NCI-H2227 (cell line): ENCODE measurements around the gene EDN2.

ENCODE experiments used
- DNase-seq: peaks from one replicate; lab custom pipeline; 2025; ENCODE audit not compliant: unreplicated experiment; lab: John Stamatoyannopoulos, UW

Gene EDN2

DNA sequence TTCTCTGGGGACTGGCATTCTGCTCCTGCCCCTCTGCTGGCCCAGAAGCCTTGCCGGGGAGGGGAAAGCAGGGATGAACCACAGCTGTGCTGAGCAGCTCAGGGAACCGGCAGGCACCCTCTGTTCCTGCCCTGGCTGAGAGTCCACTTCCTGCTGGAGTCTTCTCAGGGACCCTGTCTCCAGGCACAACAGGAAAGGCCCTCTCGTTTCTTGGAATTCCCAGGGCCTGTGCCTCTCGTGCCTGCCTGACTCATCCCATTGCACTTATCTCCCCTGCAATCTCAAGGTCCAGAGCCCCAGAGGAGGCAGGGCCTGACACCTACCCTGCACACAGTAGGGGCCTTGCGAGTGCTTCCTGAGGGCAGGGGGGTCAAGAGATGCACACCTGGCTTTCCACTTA, 1.1 kb upstream of the EDN2 start:
- no peak for DNase-seq

DNA sequence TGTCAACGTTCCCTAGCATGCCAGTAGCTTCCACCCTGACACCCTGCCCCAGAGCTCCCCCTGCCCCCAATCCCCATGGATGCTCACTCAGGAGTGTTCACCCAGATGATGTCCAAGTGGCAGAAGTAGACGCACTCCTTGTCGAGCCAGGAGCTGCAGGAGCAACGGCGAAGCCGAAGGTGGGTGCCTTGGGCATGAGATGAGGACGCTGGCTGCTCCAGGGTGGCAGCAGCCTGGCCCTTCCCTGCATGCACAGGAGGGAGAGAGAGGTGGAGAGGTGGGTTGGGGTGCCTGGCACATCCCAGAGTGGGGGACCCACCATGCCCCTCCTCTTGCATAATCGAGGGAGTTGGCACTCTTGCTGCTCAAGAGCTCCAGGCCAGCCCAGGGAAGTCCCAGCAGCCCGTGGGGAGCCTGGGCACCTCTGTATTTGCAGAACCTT, 502 bp downstream of the EDN2 start:
- no peak for DNase-seq

DNA sequence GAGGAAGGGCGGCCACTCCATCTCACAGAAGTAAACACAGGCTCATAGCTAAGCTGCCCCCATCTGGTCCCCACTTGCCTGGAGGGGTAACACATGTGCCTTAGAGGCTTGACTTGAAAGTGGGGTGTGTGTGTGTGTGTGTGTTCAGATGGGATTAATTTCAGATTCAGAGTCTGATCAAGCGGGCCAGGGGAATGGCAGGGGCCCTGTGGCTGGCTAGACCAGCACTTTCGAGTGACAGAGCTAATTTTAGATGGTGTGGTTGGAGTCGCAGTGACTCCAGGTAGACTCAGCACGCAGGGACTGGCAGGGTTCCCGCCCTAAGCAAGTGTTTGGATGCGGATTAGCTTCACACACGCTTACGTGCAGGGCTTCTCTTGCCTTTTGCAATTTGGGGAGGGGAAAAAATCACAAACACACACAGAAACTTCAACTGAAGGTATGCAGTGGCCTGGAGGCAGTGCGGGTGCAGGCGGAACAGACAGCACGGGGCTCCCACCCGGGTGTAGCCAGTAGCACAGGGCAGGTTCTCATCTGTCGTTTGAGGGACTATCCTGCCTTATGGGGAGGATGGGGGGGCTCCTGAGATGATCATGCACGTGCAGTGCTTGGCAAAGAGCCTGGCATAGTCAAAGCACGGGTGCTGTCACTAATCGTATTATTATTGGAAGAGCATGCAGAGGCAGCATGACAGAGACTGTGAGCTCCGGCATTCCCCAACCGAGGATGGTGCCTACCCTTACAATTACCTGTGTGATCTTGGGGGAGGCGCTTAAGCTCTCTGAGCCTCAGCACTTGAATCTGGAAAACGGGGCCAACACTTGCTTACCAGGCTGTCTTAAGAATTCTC, 1.3 kb downstream of the EDN2 start:
- no peak for DNase-seq

DNA sequence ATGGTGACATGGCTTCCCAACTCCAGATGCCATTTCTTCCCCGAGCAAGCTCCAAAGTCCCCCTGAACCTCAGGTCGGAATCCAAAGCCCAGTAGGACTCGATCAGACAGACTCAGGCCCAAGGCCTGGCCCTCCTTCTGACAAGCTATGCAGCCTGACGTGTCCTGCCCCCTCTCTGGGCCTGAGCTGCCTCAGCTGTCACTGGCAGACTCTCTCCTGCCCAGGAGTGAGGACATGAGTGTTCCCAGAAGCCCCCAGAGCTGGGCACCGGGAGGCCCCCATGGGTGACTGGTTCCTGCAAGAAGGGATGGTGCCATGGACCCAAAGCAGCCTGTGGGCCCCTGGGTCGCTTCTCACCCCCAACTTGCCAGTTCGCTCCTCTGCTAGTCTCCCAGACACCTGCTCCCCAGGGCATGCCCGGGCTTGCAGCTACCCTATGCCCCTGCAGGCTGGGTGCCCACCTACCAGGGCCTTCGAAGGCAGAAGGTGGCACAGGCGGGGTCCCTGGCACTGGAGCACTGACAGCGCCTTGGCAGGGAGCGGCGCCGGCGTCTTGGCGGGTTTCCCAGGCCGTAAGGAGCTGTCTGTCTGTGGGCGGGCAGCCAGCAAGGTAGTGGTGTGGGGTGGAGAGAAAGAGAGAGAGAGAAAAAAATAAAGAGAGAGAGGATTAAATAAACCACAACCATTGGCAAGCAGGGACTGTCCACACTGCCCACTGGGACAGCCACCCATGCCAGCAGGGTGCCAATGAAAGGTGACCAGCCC, 2.3 kb downstream of the EDN2 start:
- peak; percentile 16 for DNase-seq

DNA sequence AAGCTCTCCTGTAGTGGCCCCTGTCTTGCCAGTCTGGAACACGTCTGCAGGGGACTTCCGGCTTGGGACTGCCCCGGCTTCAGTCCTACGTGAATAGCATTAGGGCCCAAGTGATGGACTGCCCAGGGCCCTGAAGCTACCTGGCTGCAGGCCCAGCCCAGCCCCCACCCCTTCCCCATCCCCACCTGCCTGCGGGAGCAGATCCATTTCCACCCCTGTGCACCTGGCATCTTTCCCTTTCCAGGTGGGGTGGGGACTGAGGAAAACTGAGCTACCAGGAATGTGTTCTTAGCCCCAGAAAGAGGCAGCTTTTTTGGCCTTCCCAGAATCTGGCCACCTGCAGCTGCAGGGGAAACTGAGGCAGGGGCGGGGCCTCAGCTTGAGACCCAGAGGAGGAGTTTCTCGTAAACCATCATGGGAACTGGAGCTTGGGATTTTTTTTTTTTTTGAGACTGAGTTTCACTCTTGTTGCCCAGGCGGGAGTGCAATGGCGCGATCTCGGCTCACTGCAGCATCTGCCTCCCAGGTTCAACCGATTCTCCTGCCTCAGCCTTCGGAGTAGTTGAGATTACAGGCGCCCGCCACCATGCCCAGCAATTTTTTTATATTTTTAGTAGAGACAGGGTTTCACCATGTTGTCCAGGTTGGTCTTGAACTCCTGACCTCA, 3.2 kb downstream of the EDN2 start:
- DNase-seq, result no peak

DNA sequence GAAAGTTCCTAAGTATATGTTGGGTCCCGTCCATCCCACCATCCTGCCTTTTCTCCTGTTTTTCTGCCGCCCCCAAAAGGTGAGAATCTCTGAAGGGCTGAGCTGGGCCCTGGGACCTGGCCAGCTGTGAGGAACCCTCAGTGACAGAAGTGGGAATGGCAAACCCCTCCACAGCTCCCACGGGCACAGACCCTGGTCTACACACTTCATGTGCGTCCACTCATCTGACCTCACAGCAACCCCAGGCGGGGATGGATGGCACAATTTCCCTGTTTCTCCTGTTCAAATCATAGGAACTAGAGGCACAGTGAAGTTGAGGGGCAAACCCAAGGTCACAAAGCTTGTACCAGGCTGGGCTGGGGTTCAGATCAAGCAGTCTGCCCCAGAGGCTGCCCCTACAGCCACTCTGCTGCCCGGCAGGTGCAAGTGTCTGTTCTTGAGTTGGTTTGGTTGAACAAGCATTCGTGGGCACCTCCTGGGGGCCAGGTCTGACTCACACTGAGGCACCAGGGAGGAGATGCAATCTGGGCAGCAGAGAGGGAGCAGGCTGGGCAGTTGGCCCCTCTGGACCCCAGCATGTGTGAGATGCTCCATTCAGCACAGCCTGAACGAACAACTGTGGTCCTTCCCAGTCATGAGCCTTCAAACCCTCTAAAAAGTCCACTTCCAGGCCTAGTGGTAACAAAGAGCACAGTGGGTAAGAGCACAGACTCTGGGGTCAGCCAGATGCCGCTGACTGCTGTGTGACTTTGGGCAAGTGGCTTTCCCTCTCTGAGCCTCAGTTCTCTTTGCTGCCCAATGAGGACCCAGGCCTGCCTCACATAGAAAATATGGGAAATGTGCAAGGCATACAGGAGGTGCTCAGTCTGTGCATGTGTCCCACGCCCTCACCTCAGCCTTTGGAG, 4.0 kb downstream of the EDN2 start:
- DNase-seq, result no peak

DNA sequence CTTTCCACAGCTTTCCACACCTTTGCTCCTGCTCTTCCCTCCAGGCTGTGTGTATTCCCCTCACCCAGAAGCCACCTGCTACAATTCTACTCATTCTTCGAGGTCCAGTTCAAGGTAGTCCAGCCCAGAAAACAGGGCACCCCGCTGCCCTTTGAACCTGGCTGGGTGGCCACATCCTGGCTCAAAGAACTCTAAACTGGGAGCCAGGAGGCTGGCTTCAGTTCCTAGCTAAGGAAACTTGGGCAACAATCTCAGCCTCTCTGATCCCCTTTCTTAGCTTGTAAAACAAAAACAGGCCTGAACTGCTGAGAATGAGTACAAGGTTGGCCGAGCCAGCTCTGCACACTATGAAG, 4.7 kb downstream of the EDN2 start:
- DNase-seq, result no peak

DNA sequence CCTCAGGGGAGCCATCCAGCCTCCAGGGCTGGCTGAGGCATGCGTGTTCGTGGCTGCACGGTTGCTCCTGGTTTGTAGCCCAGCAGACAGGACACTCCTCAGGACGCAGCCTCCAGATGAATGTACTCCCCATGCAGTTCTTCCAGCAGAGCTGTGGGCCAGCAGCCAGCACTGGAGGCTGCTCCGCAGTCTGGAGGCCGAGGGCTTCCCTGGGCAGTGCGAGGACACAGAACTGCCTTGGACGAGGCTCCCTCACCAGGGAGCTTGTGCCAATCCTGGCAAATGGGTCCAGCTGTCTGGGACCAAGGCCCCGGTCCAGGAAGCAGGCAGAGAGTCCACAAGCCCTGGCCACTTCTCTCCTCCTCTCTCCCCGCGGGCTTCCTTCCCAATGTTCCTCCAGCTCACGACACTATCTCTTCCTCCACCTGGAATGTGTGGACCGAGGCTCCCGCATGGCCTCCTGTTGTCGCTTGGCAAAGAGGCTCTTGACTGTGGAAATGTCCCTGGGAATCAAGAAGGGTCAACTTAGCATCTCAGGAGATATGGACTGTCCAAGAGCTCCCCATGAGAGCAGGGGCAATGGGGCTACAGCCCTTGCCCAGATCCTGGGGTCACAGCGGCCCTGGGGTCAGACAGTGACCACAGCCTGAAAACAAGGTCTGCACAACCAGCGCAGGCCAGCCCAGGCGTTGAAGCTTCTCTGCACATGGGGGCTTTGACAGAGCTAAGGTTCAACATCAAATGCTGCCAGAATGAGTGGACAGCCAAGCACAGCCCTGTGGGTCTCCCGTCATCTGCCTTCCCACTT, 5.3 kb downstream of the EDN2 start:
- DNase-seq, result no peak

DNA sequence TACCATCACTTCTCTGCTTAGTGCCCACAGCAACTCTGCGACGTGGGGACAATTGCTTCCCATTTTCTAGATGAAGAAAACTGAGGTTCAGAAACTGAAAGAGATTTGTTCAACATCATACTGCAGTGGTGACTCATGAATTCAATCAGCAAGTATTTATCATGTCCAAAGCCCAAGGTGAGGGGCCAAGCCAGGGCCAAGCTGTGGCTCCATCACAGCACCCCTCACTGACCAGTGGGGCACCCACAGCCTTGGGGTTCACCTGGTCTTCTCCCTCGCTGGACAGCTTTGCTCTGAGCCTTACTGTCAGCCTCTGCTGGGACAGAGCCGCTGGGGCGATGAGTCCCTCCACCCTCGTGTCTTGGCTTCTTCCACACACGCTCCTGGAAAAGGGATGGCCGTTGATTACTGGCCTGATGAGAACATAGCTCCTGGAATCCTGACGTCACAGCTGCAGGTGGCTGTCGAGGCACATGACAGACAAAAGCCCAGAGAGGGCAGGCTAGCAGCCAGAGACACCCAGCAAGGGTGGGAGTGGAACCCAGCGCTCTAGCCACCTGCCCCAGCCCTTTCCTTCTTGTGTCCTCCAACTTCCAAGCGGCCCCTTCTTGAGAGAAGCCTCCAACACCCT, 6.2 kb downstream of the EDN2 start:
- no peak for DNase-seq

DNA sequence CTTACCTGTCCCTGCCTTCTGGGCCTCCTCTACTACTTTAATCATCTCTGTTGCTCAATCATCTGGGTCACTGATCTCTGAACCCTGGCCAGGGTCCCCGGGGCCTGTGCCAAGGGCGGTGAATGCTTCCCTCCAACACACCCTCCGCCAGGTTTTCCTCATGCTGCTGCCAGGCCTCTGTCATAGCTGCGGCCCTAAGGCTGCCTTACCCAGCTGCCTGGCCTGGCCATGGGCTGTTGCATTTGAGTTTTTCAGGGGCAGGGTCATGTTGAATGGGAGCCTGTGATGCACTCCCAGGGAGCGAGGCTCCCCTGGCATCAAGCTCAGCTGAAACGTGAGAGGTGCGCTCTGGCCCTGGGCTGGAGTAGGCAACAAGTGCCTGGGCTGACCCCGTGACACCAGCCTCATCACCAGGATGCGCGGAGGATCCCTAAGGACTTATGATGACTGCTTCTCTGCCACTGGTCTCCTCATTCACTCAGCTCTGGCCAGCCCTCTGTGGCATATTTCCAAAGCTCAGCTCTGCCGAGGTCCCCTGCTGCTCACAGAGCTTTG, 7.6 kb downstream of the EDN2 start:
- DNase-seq, result no peak

DNA sequence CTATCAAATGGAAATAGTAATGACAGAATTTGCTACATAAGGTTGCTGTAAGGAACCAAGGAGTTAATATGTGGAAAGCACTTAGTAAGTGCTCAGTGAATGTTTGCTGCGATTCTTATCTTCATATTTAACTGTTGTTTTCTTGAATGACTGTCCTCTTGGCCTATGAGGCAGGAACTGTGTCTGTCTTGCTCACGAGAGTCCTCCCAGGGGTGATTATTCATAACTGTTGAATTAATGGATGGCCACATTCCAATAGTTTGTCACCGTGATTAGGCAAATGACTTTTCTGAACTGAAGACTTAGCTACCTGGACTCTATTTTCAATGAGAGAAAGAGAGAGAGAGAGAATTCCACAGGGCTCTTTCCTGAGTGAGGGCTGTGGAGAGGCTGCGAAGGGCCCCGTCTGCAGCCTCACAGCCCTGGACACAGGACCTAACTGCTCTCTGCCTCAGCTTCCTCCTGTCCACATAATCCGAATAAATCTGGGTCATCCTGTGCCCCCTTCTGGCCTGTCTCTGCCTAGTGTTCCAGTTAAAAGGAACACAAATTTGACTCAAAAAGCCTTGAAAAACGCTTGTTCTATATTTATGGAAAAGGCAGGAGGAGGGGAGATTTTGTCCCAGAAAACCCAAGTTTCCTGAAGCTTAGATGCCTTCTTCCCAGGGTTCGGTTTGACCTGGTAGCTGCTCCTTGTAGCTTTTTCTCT, 8.5 kb downstream of the EDN2 start:
- no peak for DNase-seq

DNA sequence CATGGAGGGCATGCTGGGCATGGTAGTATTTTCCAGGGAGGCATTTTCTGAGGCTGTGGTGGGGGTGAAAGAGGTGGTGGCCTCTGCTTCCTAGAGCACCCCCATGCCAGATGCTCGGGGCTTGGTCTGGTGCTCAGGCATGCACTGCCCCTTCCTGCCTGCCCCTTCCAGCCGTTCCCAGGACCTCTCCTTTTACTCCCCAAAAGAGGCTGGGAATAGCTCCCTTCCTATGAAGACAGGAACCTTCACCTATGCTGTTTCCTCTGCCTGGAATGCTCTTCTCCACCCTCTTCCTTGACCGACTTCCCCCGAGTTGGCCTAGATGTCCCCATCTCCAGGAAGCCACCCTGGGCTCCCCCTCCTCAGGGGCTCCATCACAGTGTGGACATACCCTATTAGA, 9.1 kb downstream of the EDN2 start:
- DNase-seq, result no peak

DNA sequence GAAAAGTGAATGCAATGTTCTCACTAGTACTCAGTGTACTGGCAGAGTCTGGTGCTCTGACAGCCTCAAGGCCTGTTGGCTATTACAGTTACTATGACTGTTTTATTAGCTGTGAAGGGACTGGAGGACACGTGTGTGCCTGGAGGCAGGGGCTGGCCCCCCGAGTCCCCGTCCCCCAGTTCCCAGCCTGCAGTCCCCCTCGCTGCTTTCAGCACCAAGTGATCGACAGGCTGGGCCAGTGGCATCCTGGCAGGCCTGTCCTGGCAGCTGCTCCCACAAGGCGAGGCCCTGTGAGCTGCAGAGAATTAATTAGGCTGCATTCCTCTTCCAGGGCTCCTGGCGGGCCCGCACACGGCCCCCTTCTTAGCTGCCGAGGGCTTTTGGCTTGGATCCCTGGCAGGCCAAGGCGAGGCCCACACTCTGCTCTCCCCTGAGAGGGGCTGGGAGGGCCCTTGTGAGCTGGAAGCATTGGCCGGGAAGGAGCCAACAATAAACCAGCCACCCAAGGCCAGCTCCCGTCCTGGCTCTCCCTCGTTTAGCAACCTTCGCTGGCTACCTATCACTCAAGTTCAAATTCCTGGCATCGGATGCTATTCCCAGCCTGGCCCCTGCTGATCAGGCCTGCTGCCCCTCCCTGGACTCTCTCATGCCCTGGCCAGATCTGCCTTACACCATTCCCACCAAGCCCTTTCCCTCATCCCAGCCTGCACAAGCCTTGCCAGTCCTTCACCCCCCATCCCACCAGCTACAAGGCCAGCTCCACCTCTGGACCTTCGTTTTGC, 9.8 kb downstream of the EDN2 start:
- no peak for DNase-seq

DNA sequence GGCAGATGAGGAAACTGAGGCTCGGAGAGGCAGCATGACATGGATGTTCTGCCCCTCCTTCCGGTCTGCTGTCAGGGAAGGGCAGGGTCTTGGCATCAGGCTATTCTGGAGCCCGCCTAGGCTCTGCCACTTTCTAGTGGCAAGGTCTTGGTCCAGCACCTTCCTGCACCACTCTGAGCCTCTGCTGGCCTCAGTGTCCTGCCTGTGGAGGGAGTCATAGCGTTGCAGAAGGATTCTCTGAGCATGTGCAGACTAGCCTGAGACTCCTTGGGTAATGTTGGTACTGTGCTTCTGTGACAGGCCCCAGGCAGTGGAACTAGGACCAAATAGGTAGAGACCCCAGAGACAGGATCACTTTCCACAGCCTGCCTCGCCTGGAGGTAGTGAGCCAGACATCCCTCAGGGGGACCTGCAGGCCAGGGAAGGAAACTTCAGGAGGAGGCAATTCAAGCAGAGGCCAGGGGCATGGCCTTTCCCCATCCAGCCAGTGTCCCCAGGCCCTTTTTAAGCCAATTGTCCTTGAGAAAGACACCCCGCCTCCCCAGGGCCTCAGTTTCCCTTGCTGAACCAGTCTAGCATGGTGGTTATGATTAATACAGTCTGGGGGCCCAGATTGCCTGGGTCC, 10.6 kb downstream of the EDN2 start:
- no peak for DNase-seq

DNA sequence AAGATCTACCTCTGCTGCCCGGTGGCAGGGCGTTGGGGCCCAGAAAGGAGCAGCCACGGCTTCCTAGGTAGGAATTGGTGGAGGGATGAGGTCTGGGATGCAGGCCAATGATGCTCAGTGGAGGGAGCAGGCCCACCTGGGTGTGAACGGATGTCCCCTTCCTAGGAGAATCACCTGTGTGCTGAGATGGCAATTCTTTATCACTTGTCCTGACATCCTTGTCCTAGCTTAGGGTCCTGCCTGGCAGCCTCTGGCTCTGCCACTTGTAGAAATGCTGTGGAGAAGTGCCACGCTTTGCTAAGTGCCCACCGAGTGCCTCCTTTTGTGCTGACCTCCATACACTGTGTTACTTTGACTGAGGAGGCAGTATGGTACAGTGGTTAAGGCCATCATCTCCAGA, 12.8 kb downstream of the EDN2 start:
- no peak for DNase-seq

DNA sequence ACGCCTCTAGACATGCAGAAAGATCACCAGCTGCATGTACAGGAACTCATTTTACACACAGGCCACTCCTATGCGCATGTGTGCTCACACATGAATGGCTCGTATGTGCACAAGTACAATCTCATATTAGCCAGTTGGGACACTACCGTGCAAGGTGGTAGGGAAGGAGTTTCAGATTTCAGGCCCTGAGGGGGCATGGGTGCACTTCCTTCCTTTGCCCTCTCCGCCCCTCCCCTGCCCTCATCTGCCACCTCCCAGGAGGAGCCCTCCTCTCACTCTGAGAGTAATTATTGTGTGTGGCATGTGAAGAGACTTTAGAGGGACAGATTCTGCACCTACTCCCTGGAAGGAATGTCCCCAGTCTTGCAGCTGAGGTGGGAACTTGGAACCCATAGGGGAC, 14.8 kb downstream of the EDN2 start:
- DNase-seq, result no peak

DNA sequence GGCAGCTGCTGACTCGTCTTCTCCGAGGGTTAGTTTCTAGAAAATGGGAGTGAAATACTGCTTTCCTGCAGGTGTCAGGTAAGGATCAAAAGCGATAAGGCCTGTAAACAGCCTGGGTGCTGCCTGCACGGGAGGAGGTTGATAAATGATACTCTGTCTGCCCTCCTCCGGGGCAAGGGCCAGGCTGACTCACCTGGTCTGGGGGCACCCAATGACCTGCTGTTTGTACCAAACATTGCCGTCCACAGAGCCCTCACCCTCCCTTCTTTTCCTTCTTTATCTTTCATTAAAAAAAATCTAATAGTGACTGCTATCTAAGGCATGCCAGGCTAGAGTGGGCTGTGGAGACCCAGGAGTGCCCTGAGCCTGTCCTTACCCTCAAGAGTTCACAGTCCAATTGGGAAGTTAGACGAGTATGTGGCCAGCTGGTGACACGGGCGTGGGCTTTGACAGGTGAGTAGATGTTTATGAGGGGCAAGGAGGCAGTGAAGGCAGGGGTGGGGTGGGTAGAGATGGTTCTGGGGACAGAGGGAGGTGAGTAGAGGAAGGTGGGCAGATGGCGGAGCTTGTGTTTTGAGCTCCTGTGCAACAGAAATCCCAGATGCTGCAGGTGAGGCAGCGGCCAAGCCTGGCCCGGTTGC, 16.2 kb downstream of the EDN2 start:
- DNase-seq, result no peak
